Measurements from ENCODE around the gene PRDM15.

The PRDM15 gene

DNA sequence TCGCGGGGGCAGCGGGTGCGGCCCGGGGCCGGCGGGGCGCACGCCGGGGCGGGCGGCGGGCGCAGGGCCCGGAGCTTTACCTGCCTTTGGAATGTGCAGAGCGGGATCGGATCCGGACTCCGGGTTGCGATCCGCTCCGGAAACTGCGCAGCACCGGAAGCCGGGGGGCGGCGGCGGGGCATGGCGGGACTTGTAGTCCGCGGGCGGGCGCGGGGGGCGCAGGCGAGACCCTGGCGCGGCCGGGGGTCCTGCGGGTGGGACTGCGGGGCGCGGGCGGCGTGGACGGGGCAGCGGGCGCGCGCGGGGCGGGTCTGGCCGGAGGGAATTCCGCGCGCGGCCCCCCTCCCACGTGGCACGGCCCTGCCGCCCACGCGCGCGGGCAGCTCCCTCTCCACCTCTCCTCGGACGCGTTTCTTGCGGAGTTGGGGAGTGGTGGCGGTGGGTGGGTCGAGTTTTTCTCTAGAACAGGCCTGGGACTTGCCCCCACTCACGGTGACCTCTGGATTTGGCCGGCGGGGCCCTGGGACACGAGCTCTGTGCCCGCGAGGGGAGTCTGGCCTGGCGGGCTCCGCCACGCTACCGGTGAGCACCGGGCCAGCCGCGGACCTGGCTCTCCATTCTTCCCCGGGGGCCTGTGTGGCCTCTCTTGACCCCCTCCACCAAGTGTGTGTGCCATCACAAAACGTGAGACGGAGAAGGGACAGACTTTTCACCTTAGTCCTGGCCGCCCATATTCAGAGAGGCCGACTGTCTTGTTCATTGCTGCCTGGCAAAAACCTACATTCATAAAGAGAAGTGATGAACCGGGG is at the start of gene PRDM15:
TSS of gene PRDM15 (minus strand) at position 155 of the 809 bp plus-strand sequence. CDS start 18,981 bp downstream, outside the sequence.
- peak; percentile 90 for DNase-seq (ENCODE audit: low read depth)
- peak within 1 kb of the TSS; percentile 78 for H3K4me3 ChIP-seq (ENCODE audit: low read depth, low read length)
- TF ChIP-seq CTCF (conservative IDR thresholded peaks at IDR 0.05; ENCODE audit: low read depth, low read length) = no peak

GRCh38 chr21:41928621-41929220 is 49.6 kb upstream of the PRDM15 start:
- no peak for TF ChIP-seq CTCF (conservative IDR thresholded peaks at IDR 0.05; ENCODE audit: low read depth, low read length)
- no peak overlapping the region for H3K4me3 ChIP-seq (ENCODE audit: low read depth, low read length)
- DNase-seq (ENCODE audit: low read depth) = no peak

GRCh38 chr21:41927727-41928409 is 48.7 kb upstream of the PRDM15 start:
- TF ChIP-seq CTCF (conservative IDR thresholded peaks at IDR 0.05; ENCODE audit: low read depth, low read length) = no peak
- no peak for DNase-seq (ENCODE audit: low read depth)
- no peak overlapping the region for H3K4me3 ChIP-seq (ENCODE audit: low read depth, low read length)

DNA sequence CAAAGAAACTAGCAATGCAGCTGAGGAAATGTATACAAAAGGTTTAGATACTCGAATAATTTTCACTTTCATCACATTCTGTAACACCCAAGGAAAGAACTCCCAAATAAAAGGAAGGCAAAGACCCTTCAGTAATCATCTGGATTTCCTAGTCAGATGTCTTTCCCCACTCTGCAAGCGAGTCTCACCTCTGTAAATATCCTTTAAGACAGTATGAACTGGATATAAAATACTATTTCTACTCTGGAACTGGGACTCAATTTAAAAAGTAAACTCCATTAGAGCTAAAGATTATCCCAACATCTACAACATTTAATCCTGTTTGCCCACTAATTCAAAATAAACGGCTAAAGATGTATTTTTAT is 47.6 kb upstream of the PRDM15 start:
- H3K4me3 ChIP-seq (ENCODE audit: low read depth, low read length) = no peak overlapping the region
- no peak for TF ChIP-seq CTCF (conservative IDR thresholded peaks at IDR 0.05; ENCODE audit: low read depth, low read length)
- DNase-seq (ENCODE audit: low read depth) = no peak

- peak; percentile 81 for DNase-seq (ENCODE audit: low read depth)
- peak overlapping the region; percentile 48 for H3K4me3 ChIP-seq (ENCODE audit: low read depth, low read length)
- TF ChIP-seq CTCF (conservative IDR thresholded peaks at IDR 0.05; ENCODE audit: low read depth, low read length) = no peak
Measured at GRCh38 chr21:41926117-41926806, 47.1 kb upstream of the PRDM15 start.

DNA sequence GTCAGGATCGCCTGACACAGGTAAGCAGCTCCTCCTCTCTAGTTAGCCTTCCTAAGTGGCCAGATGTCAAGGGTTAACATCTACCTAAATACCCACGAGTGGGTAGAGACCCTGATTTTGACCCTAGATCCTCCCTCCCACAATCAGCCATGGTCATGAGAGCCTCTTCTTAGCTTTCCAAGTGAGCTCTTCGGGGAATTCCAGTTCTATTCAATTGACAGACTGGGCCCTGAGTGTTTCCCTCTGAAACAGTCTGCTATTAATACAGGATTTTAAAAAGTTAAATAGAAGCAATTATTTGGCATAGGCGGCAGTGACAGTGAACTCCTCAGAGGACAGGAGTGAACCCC is 46.6 kb upstream of the PRDM15 start:
- no peak for DNase-seq (ENCODE audit: low read depth)
- no peak overlapping the region for H3K4me3 ChIP-seq (ENCODE audit: low read depth, low read length)
- TF ChIP-seq CTCF (conservative IDR thresholded peaks at IDR 0.05; ENCODE audit: low read depth, low read length) = no peak
